ENCODE measurements around the gene ABCA9.
"Not testable (repeated sequence)": the region's sequence is repeated elsewhere in the genome, so short reads cannot be mapped to it uniquely, and the experiment has no call there.

The ABCA9 gene

GRCh38 chr17:69084911-69085310 is 24.2 kb upstream of the ABCA9 start:
- Histone ChIP-seq H3K4me3 (ENCODE audit: insufficient read depth, low read depth, low read length) (no peak overlapping the region), H3K4me1 (ENCODE audit: control insufficient read depth, insufficient read depth, low read length) (no peaks in the 10 kb centered on the region), H3K9me3 (ENCODE audit: control insufficient read depth, low read length) (no peaks in the 10 kb centered on the region), H3K27me3 (ENCODE audit: control insufficient read depth, insufficient read depth, low read length, poor library complexity, severe bottlenecking) (no peaks in the 10 kb centered on the region), H3K36me3 (ENCODE audit: control insufficient read depth, insufficient read depth, low read length) (no peaks in the 10 kb centered on the region), H3K27ac (ENCODE audit: insufficient read depth, low read depth, low read length, poor library complexity, severe bottlenecking) (no peak overlapping the region)
- 58 to 60% methylated on average over 12 of the region's 13 CpGs for WGBS, 2 experiments

GRCh38 chr17:69082696-69083095 is 22.0 kb upstream of the ABCA9 start:
- 91 to 97% methylated on average over 2 of the region's 2 CpGs for WGBS, 2 experiments
- no peaks in the 10 kb centered on the region for H3K9me3 ChIP-seq (ENCODE audit: control insufficient read depth, low read length)
- no peaks in the 10 kb centered on the region for H3K27me3 ChIP-seq (ENCODE audit: control insufficient read depth, insufficient read depth, low read length, poor library complexity, severe bottlenecking)
- no peak overlapping the region for H3K4me3 ChIP-seq (ENCODE audit: insufficient read depth, low read depth, low read length)
- no peaks in the 10 kb centered on the region for H3K36me3 ChIP-seq (ENCODE audit: control insufficient read depth, insufficient read depth, low read length)
- H3K4me1 ChIP-seq (ENCODE audit: control insufficient read depth, insufficient read depth, low read length): no peaks in the 10 kb centered on the region
- H3K27ac ChIP-seq (ENCODE audit: insufficient read depth, low read depth, low read length, poor library complexity, severe bottlenecking): no peak overlapping the region

- H3K36me3 ChIP-seq (ENCODE audit: control insufficient read depth, insufficient read depth, low read length): no peaks in the 10 kb centered on the region
These were observed 18.1 kb upstream of the ABCA9 start for GRCh38 chr17:69078864-69079263.

GRCh38 chr17:69075823-69076222 is 15.1 kb upstream of the ABCA9 start:
- Histone ChIP-seq H3K27ac (ENCODE audit: insufficient read depth, low read depth, low read length, poor library complexity, severe bottlenecking) (no peak overlapping the region), H3K9me3 (ENCODE audit: control insufficient read depth, low read length) (no peaks in the 10 kb centered on the region), H3K4me3 (ENCODE audit: insufficient read depth, low read depth, low read length) (no peak overlapping the region), H3K4me1 (ENCODE audit: control insufficient read depth, insufficient read depth, low read length) (no peaks in the 10 kb centered on the region), H3K36me3 (ENCODE audit: control insufficient read depth, insufficient read depth, low read length) (no peaks in the 10 kb centered on the region), H3K27me3 (ENCODE audit: control insufficient read depth, insufficient read depth, low read length, poor library complexity, severe bottlenecking) (no peaks in the 10 kb centered on the region)

More at GRCh38 chr17:69078864-69079263, 18.1 kb upstream of the ABCA9 start:
- Histone ChIP-seq H3K4me3 (ENCODE audit: insufficient read depth, low read depth, low read length) (no peak overlapping the region), H3K27me3 (ENCODE audit: control insufficient read depth, insufficient read depth, low read length, poor library complexity, severe bottlenecking) (no peaks in the 10 kb centered on the region), H3K4me1 (ENCODE audit: control insufficient read depth, insufficient read depth, low read length) (no peaks in the 10 kb centered on the region), H3K9me3 (ENCODE audit: control insufficient read depth, low read length) (no peaks in the 10 kb centered on the region), H3K27ac (ENCODE audit: insufficient read depth, low read depth, low read length, poor library complexity, severe bottlenecking) (no peak overlapping the region)

- not testable (repeated sequence) for H3K27me3 ChIP-seq (ENCODE audit: control insufficient read depth, insufficient read depth, low read length, poor library complexity, severe bottlenecking); H3K4me1 ChIP-seq (ENCODE audit: control insufficient read depth, insufficient read depth, low read length); H3K4me3 ChIP-seq (ENCODE audit: insufficient read depth, low read depth, low read length); H3K9me3 ChIP-seq (ENCODE audit: control insufficient read depth, low read length); H3K36me3 ChIP-seq (ENCODE audit: control insufficient read depth, insufficient read depth, low read length); H3K27ac ChIP-seq (ENCODE audit: insufficient read depth, low read depth, low read length, poor library complexity, severe bottlenecking)
These were observed 12.7 kb upstream of the ABCA9 start for GRCh38 chr17:69073392-69073791.

- 95 to 96% methylated on average over 1 of the region's 1 CpG for WGBS, 2 experiments
- H3K4me1 ChIP-seq (ENCODE audit: control insufficient read depth, insufficient read depth, low read length); H3K27me3 ChIP-seq (ENCODE audit: control insufficient read depth, insufficient read depth, low read length, poor library complexity, severe bottlenecking); H3K36me3 ChIP-seq (ENCODE audit: control insufficient read depth, insufficient read depth, low read length); H3K9me3 ChIP-seq (ENCODE audit: control insufficient read depth, low read length); H3K4me3 ChIP-seq (ENCODE audit: insufficient read depth, low read depth, low read length); H3K27ac ChIP-seq (ENCODE audit: insufficient read depth, low read depth, low read length, poor library complexity, severe bottlenecking): not testable (repeated sequence)
These were observed 12.1 kb upstream of the ABCA9 start for GRCh38 chr17:69072803-69073256.

- not testable (repeated sequence) for H3K36me3 ChIP-seq (ENCODE audit: control insufficient read depth, insufficient read depth, low read length); H3K4me1 ChIP-seq (ENCODE audit: control insufficient read depth, insufficient read depth, low read length)
- WGBS, 2 experiments: 85% methylated on average over 4 of the region's 4 CpGs
These were observed 10.5 kb upstream of the ABCA9 start for GRCh38 chr17:69071233-69071586.

GRCh38 chr17:69070378-69071232 is 9.9 kb upstream of the ABCA9 start:
- not testable (repeated sequence) for H3K4me1 ChIP-seq (ENCODE audit: control insufficient read depth, insufficient read depth, low read length); H3K4me3 ChIP-seq (ENCODE audit: insufficient read depth, low read depth, low read length)
- WGBS, 2 experiments: 82 to 84% methylated on average over 12 of the region's 12 CpGs

More at GRCh38 chr17:69071233-69071586, 10.5 kb upstream of the ABCA9 start:
- H3K27me3 ChIP-seq (ENCODE audit: control insufficient read depth, insufficient read depth, low read length, poor library complexity, severe bottlenecking); H3K4me3 ChIP-seq (ENCODE audit: insufficient read depth, low read depth, low read length); H3K27ac ChIP-seq (ENCODE audit: insufficient read depth, low read depth, low read length, poor library complexity, severe bottlenecking); H3K9me3 ChIP-seq (ENCODE audit: control insufficient read depth, low read length): not testable (repeated sequence)

GRCh38 chr17:69069226-69069750 is 8.6 kb upstream of the ABCA9 start:
- 89 to 90% methylated on average over 5 of the region's 5 CpGs for WGBS, 2 experiments
- H3K27me3 ChIP-seq (ENCODE audit: control insufficient read depth, insufficient read depth, low read length, poor library complexity, severe bottlenecking): no peaks in the 10 kb centered on the region
- no peaks in the 10 kb centered on the region for H3K36me3 ChIP-seq (ENCODE audit: control insufficient read depth, insufficient read depth, low read length)
- no peaks in the 10 kb centered on the region for H3K9me3 ChIP-seq (ENCODE audit: control insufficient read depth, low read length)
- H3K4me3 ChIP-seq (ENCODE audit: insufficient read depth, low read depth, low read length): no peak overlapping the region
- H3K27ac ChIP-seq (ENCODE audit: insufficient read depth, low read depth, low read length, poor library complexity, severe bottlenecking): no peak overlapping the region
- H3K4me1 ChIP-seq (ENCODE audit: control insufficient read depth, insufficient read depth, low read length): peaks cover 8% of the 10 kb centered on the region

More at GRCh38 chr17:69070378-69071232, 9.9 kb upstream of the ABCA9 start:
- not testable (repeated sequence) for H3K27me3 ChIP-seq (ENCODE audit: control insufficient read depth, insufficient read depth, low read length, poor library complexity, severe bottlenecking); H3K36me3 ChIP-seq (ENCODE audit: control insufficient read depth, insufficient read depth, low read length); H3K27ac ChIP-seq (ENCODE audit: insufficient read depth, low read depth, low read length, poor library complexity, severe bottlenecking); H3K9me3 ChIP-seq (ENCODE audit: control insufficient read depth, low read length)

GRCh38 chr17:69067274-69068047 is 6.7 kb upstream of the ABCA9 start:
- H3K4me3 ChIP-seq (ENCODE audit: insufficient read depth, low read depth, low read length): no peak overlapping the region
- H3K27me3 ChIP-seq (ENCODE audit: control insufficient read depth, insufficient read depth, low read length, poor library complexity, severe bottlenecking): no peaks in the 10 kb centered on the region
- H3K27ac ChIP-seq (ENCODE audit: insufficient read depth, low read depth, low read length, poor library complexity, severe bottlenecking): no peak overlapping the region
- no peaks in the 10 kb centered on the region for H3K9me3 ChIP-seq (ENCODE audit: control insufficient read depth, low read length)
- peaks cover 8% of the 10 kb centered on the region for H3K4me1 ChIP-seq (ENCODE audit: control insufficient read depth, insufficient read depth, low read length)
- 90% methylated on average over 4 of the region's 4 CpGs for WGBS, 2 experiments
- no peaks in the 10 kb centered on the region for H3K36me3 ChIP-seq (ENCODE audit: control insufficient read depth, insufficient read depth, low read length)

All from ectodermal cell (in vitro differentiated cells).